CD4-positive, alpha-beta T cell (primary cell): ENCODE data around the gene WDR5B. TPM values are rescaled to one million over a fixed set of nuclear protein-coding genes. Genes with fewer than 3 reads are reported as not detected.

Experiments used
- ATAC-seq: fragments of 200-7000 bp; cut with Tn5 transposase; one replicate; pipeline ENCODE4 v1.10.0; 2022; ENCODE audit warnings: mild to moderate bottlenecking; ENCODE audit not compliant: poor library complexity
- CTCF ChIA-PET: fragments of 350-600 bp; sonication (Branson Sonifier 250); formaldehyde crosslinking; loops from one replicate; lab custom pipeline; 2021; ENCODE audit warnings: antibody characterized with exemption, inconsistent platforms; lab: Charles Lee
- POLR2A ChIA-PET: fragments of 350-600 bp; sonication (Branson Sonifier 250); formaldehyde crosslinking; loops from one replicate; lab custom pipeline; 2021; ENCODE audit warnings: antibody characterized with exemption, inconsistent platforms; lab: Charles Lee
- DNase-seq, 14 experiments: peaks; one replicate each; pipeline ENCODE4 v3.0.0-alpha.2; 2013 to 2020; ENCODE audit warnings: mixed read lengths in 2 of 14
- H3K27ac ChIP-seq, 2 donors: one replicate each; pipeline versions ENCODE4 v1.5.1 to v1.7.0; 2013; ENCODE audit warnings: low read length in 2 of 2, low read depth in 1 of 2, mild to moderate bottlenecking in 1 of 2
- H3K27me3 ChIP-seq, 2 experiments: 1 replicate in 1 of 2; 2 replicates in 1 of 2; pipeline versions ENCODE4 v1.6.1 to v1.7.0; 2013; ENCODE audit warnings: low read length in 2 of 2, control low read depth in 1 of 2, mild to moderate bottlenecking in 1 of 2, moderate library complexity in 1 of 2; ENCODE audit not compliant: insufficient read depth in 2 of 2, control insufficient read depth in 1 of 2
- H3K36me3 ChIP-seq: one replicate; pipeline ENCODE4 v1.6.1; 2013; ENCODE audit warnings: low read length, control low read depth; ENCODE audit not compliant: insufficient read depth
- H3K4me1 ChIP-seq: one replicate; pipeline ENCODE4 v1.6.1; 2013; ENCODE audit warnings: low read length, control low read depth; ENCODE audit not compliant: insufficient read depth
- H3K4me3 ChIP-seq: one replicate; pipeline ENCODE4 v1.5.1; 2013; ENCODE audit warnings: mild to moderate bottlenecking, low read length, moderate library complexity
- H3K9me3 ChIP-seq, 2 experiments: 1 replicate in 1 of 2; 2 replicates in 1 of 2; pipeline versions ENCODE4 v1.6.1 to v1.7.0; 2013; ENCODE audit warnings: low read length in 2 of 2, mild to moderate bottlenecking in 2 of 2, control low read depth in 1 of 2, moderate library complexity in 1 of 2; ENCODE audit not compliant: control insufficient read depth in 1 of 2, insufficient read depth in 1 of 2
- H3K27ac Mint-ChIP-seq: one replicate; pipeline ENCODE4 v1.8.0; 2020; ENCODE audit warnings: mixed read lengths
- H3K27me3 Mint-ChIP-seq: one replicate; pipeline ENCODE4 v1.8.0; 2021; ENCODE audit warnings: mixed read lengths
- H3K36me3 Mint-ChIP-seq: one replicate; pipeline ENCODE4 v1.8.0; 2021; ENCODE audit warnings: low read depth, mixed read lengths
- H3K4me1 Mint-ChIP-seq: one replicate; pipeline ENCODE4 v1.8.0; 2021; ENCODE audit warnings: low read depth, mixed read lengths
- H3K4me3 Mint-ChIP-seq: one replicate; pipeline ENCODE4 v1.8.0; 2020; ENCODE audit warnings: mild to moderate bottlenecking, mixed read lengths
- H3K9me3 Mint-ChIP-seq: one replicate; pipeline ENCODE4 v1.8.0; 2020; ENCODE audit warnings: mixed read lengths
- CTCF ChIP-seq: fragments of 200-600 bp; IDR thresholded peaks from one replicate; pipeline ENCODE4 v1.8.0; 2022; ENCODE audit warnings: antibody characterized with exemption, mild to moderate bottlenecking
- intact Hi-C, 2 experiments: fragments of 100-400 bp; cut with DNase I in 1 of 2; cut with micrococcal nuclease in 1 of 2; formaldehyde crosslinking; loops; one replicate each; pipeline versions ENCODE4 v1.15.1 to v1.9.0; 2023 to 2025; cut with DNase I, micrococcal nuclease
- total RNA-seq, 174 experiments: library from RNA in 2 of 174; stranded (reverse) in 2 of 174; gene quantifications; one replicate each; pipeline ENCODE4 v1.2.3 and lab custom pipeline; 2021 to 2026

WDR5B gene
- total RNA-seq, 2 experiments from 2014 or later = 2.3 to 2.4 TPM

DNA sequence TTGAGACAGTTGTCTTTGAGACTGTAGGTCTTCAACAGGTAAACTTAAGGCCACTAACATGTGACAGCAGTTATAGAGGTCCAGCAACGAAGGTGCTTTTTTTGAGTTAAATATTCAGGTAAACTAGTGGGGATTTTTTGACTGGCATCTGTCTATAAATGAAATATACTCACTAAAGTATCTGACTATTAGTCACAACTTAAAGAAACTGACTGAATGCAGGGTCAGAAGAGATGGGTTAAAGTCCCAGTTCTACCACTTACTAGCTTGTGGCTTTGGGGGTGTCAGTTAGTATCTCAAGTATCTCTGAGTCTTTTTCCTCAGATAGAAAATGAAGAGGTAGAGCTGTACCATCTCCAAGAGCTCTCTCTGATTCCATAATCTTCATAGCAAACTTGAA is 50.8 kb downstream of the WDR5B start:
- no peak overlapping the region for H3K27ac Mint-ChIP-seq
- DNase-seq (no peak), ATAC-seq (no peak)
- intact Hi-C loops = no loop called here
- no peaks in the 10 kb centered on the region for H3K9me3 Mint-ChIP-seq
- H3K27me3 Mint-ChIP-seq = no peaks in the 10 kb centered on the region
- Histone ChIP-seq H3K27me3 (no peaks in the 10 kb centered on the region), H3K4me1 (no peaks in the 10 kb centered on the region), H3K9me3 (no peaks in the 10 kb centered on the region), H3K27ac (no peak overlapping the region), H3K4me3 (no peak overlapping the region), H3K36me3 (peaks cover 61% of the 10 kb centered on the region)
- TF ChIP-seq CTCF = no peak
- ChIA-PET POLR2A (no interaction called here), CTCF (no interaction called here)
- peaks cover 78% of the 10 kb centered on the region for H3K36me3 Mint-ChIP-seq
- no peak overlapping the region for H3K4me3 Mint-ChIP-seq
- no peaks in the 10 kb centered on the region for H3K4me1 Mint-ChIP-seq

- Mint-ChIP-seq H3K36me3 (peaks cover 79% of the 10 kb centered on the region), H3K27ac (no peak overlapping the region)
- ATAC-seq = no peak
Observed at GRCh38 chr3:122364490-122364889, 51.4 kb downstream of the WDR5B start.

More at GRCh38 chr3:122364490-122364889, 51.4 kb downstream of the WDR5B start:
- POLR2A ChIA-PET = no interaction called here
- no peaks in the 10 kb centered on the region for H3K4me1 ChIP-seq
- H3K27me3 ChIP-seq = no peaks in the 10 kb centered on the region
- no peaks in the 10 kb centered on the region for H3K9me3 ChIP-seq
- Mint-ChIP-seq H3K27me3 (no peaks in the 10 kb centered on the region), H3K9me3 (no peaks in the 10 kb centered on the region), H3K4me1 (no peaks in the 10 kb centered on the region), H3K4me3 (no peak overlapping the region)
- no peak overlapping the region for H3K4me3 ChIP-seq
- no peak for TF ChIP-seq CTCF
- no peak for DNase-seq
- no peak overlapping the region for H3K27ac ChIP-seq
- peaks cover 59% of the 10 kb centered on the region for H3K36me3 ChIP-seq
- intact Hi-C loops = no loop called here
- CTCF ChIA-PET = no interaction called here

Other genes with a start within 250 kb of the WDR5B start
- under 1 TPM; 0.03 TPM for gene CASR, start 232.4 kb downstream of the WDR5B start, total RNA-seq
- gene CSTA, start 90.8 kb downstream of the WDR5B start, total RNA-seq = 1 to 10 TPM; 1.2 to 1.4 TPM
- 10 to 100 TPM; 12.4 to 17.5 TPM for gene MIX23, start 32.8 kb downstream of the WDR5B start, total RNA-seq
- 10 to 100 TPM; 32.8 to 34.6 TPM for gene FAM162A, start 31.9 kb downstream of the WDR5B start, total RNA-seq
- gene KPNA1, start 98.9 kb upstream of the WDR5B start, total RNA-seq = 10 to 100 TPM; 46.2 to 49.8 TPM
- 10 to 100 TPM; 13.2 to 14.4 TPM for gene PARP9, start 148.2 kb upstream of the WDR5B start, total RNA-seq
- 10 to 100 TPM; 15.4 to 18.6 TPM for gene DTX3L, start 148.3 kb upstream of the WDR5B start, total RNA-seq
- 10 to 100 TPM; 41.6 to 41.8 TPM for gene PARP15, start 161.6 kb upstream of the WDR5B start, total RNA-seq